HFF-Myc (cell line): ENCODE measurements around the gene KRT36.

Experiments
- DNase-seq: peaks from one replicate; pipeline ENCODE4 v3.0.0-alpha.2; 2011; ENCODE audit warnings: low read depth; ENCODE audit errors: extremely low read depth
- H3K4me3 ChIP-seq: replicated peaks from 2 replicates; pipeline ENCODE4 v1.5.1; 2011; ENCODE audit warnings: low read depth, mild to moderate bottlenecking, control low read depth, low read length
- TF ChIP-seq, protein P1 (sequence below): IDR thresholded peaks from 2 replicates; pipeline ENCODE4 v1.5.1; 2012; ENCODE audit warnings: mild to moderate bottlenecking, low read depth, low read length, control low read depth; ENCODE audit errors: missing control alignments

Gene KRT36

DNA sequence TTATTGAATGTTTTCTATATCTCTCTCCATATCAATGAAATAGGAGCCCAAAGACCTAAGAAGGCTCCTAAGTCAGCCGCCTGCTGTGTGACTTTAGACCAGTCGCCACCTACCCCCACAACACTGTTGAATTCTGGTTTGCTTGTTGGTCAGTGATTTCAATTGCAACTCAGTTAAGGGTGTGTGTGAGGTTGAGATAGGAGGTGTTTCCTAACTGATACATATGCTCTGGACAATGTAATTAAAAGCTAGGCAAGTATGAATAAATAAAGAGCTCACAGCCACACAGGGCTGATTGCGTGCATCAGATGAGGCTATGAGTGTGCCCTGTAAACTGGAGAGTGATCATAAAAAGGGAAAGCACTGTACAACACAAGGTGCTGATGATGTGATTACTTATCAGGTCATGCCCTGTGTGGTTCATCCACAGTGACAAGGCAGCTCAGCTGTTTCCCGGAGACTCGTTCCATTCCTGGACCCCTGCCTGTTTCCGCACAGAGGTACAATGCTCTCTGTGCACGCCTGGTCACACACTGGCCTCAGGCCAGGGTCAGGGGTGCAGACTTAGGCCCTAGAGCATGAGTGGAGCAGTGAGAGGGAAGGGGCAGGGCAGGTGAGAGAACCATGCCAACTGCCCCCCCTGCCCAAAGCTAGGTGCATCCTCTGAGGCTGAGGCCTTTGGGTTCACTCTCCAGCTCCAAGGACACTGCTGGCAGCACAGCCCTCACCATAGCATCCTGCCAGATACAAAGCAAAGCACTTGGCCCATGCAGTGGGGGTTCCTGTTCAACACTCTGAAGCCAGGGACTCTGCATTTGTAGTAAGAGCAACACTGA, 5.5 kb downstream of the KRT36 start:
- H3K4me3 ChIP-seq, result no peak overlapping the region
- TF ChIP-seq, protein P1, sequence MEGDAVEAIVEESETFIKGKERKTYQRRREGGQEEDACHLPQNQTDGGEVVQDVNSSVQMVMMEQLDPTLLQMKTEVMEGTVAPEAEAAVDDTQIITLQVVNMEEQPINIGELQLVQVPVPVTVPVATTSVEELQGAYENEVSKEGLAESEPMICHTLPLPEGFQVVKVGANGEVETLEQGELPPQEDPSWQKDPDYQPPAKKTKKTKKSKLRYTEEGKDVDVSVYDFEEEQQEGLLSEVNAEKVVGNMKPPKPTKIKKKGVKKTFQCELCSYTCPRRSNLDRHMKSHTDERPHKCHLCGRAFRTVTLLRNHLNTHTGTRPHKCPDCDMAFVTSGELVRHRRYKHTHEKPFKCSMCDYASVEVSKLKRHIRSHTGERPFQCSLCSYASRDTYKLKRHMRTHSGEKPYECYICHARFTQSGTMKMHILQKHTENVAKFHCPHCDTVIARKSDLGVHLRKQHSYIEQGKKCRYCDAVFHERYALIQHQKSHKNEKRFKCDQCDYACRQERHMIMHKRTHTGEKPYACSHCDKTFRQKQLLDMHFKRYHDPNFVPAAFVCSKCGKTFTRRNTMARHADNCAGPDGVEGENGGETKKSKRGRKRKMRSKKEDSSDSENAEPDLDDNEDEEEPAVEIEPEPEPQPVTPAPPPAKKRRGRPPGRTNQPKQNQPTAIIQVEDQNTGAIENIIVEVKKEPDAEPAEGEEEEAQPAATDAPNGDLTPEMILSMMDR, result no peak
- no peak for DNase-seq

DNA sequence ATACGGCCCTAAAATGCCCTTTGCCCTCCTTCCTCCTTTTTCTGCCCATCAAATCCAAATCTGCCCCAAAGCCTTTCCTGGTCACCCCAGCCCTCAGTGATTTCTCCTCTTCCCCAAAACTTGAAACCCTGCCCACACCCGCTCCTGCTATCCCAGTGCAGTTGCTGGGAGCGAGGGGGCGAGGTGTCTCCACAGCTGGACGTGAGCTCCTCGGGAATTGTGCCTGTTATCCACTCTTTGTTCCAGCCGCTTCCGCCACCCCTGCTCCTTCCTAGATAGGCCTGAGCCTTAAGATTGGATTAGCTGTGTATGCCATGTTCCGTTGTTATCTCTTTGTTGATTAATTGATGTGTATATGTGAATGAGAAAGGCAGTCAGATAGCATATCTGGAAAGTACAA, 6.2 kb downstream of the KRT36 start:
- DNase-seq, result no peak
- H3K4me3 ChIP-seq, result no peak overlapping the region
- TF ChIP-seq, protein P1, result no peak

DNA sequence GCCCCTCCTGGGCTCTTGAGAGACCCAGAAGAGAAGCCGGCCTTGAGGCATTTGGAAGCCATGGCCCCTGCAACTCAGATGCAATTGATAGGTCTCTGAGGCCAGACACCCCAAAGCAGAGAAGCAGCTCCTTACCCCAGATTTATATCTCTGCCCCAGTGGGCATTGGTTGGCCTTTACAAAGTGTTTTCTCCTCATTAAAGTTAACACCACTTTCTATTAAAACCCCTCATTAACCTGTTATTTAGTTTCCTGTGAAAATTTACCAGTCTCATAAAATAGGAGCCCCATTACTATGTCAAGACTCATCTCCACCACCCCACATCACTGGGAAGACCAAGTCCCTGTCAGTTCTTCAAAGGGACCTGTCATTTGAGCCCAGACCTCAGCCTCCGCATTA, 8.7 kb downstream of the KRT36 start, which contains the start of gene KRT35:
Gene KRT35, minus strand, starts transcription at position 116 of the 400 bp plus-strand sequence. Its CDS starts 54 bp downstream, at position 62.
- TF ChIP-seq, protein P1, result no peak
- no peak within 1 kb of the TSS for H3K4me3 ChIP-seq
- no peak for DNase-seq

DNA sequence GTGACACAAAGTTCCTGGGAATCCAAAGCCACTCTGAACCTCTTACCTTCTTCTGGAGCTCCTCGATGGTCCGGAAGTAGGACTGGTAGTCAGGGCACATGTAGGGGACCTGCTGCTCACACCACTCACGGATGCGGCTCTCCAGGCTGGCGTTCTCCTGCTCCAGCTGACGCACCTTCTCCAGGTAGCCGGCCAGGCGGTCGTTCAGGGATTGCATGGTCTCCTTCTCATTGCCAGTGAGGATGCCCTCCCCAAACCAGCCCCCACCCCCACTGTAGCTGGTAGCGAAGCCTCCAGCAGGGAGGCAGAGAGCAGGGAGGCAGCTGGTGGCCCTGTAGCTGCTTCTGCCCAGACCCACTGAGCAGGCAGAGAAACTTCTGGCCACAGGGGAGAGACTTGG, 9.1 kb downstream of the KRT36 start:
- TF ChIP-seq, protein P1, result no peak

DNA sequence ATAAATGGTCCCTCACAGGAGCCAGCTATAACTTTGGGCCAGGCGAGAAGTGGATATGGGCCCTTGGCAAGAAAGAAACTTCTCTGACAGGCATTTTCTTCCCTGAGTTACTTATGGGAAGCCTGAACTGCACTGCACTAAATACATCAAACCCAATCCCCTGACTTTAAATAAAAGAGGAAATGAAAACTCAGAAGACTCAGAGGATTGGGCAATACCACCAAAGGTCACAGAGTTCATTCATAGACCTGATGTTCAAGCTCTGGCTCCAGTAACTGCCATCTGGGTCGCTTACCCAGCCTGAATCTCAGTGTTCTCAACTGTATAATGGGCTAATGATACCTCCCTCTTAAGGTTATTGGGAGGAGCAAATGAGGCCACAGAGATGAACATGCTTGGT, 9.6 kb downstream of the KRT36 start:
- no peak for DNase-seq
- no peak overlapping the region for H3K4me3 ChIP-seq
- TF ChIP-seq, protein P1, result no peak

More for the DNA sequence above, 9.1 kb downstream of the KRT36 start:
- no peak overlapping the region for H3K4me3 ChIP-seq
- DNase-seq, result no peak

DNA sequence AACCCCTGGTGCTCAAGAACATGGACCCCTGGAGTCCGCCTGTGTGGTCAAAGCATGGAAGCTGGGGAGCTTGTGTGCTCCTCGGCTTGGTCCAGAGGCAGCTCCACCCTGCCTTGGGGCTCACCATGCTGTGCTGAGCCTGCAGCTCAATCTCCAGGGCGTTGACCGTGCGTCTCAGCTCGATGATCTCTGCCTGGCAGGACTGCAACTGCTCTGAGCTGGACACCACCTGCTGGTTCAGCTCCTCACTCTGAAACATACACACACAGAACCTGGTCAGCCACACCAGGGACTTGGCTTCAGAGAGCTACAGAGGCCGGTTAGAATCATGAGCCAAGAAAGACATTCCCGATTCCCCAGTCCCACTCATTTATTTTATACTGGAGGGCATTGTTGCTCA, 11.5 kb downstream of the KRT36 start:
- no peak for DNase-seq
- H3K4me3 ChIP-seq, result no peak overlapping the region
- TF ChIP-seq, protein P1, result no peak
